HEK293 (cell line): Measurements from ENCODE around the gene GNB1.
A peak's percentile ranks its signal among the peaks of the same experiment; 100 is the strongest.

Experiments used
- EGR2 ChIP-seq: fragments of 450-650 bp; formaldehyde crosslinking; IDR thresholded peaks from 2 replicates; pipeline ENCODE4 v1.5.1; 2016; ENCODE audit warnings: low read depth, missing biosample characterization, missing genetic modification characterization
- GLI2 ChIP-seq: fragments of 450-650 bp; formaldehyde crosslinking; IDR thresholded peaks from 2 replicates; pipeline ENCODE4; 2017; ENCODE audit warnings: missing biosample characterization, missing genetic modification characterization, low read depth, borderline replicate concordance
- GLIS2 ChIP-seq: fragments of 450-650 bp; formaldehyde crosslinking; IDR thresholded peaks from 2 replicates; pipeline ENCODE4 v1.5.1; 2016; ENCODE audit warnings: missing biosample characterization, missing genetic modification characterization
- SALL2 ChIP-seq: fragments of 450-650 bp; formaldehyde crosslinking; IDR thresholded peaks from 2 replicates; pipeline ENCODE4 v1.5.0; 2017; ENCODE audit warnings: missing biosample characterization, mild to moderate bottlenecking, missing genetic modification characterization, borderline replicate concordance
- SP3 ChIP-seq: fragments of 450-650 bp; formaldehyde crosslinking; IDR thresholded peaks from 2 replicates; pipeline ENCODE4 v1.5.1; 2016; ENCODE audit warnings: missing biosample characterization, missing genetic modification characterization
- ZBTB8A ChIP-seq: fragments of 450-650 bp; formaldehyde crosslinking; IDR thresholded peaks from 2 replicates; pipeline ENCODE4 v1.5.1; 2016; ENCODE audit warnings: missing biosample characterization, missing genetic modification characterization
- ZFP37 ChIP-seq: fragments of 450-650 bp; formaldehyde crosslinking; IDR thresholded peaks from 2 replicates; pipeline ENCODE4 v1.5.1; 2016; ENCODE audit warnings: missing biosample characterization, missing genetic modification characterization
- ZNF112 ChIP-seq: fragments of 450-650 bp; formaldehyde crosslinking; IDR thresholded peaks from 2 replicates; pipeline ENCODE4 v1.5.0; 2017; ENCODE audit warnings: missing biosample characterization, missing genetic modification characterization
- ZNF174 ChIP-seq: fragments of 450-650 bp; formaldehyde crosslinking; IDR thresholded peaks from 2 replicates; pipeline ENCODE4 v1.5.0; 2017; ENCODE audit warnings: missing biosample characterization, mild to moderate bottlenecking, missing genetic modification characterization
- ZNF274 ChIP-seq, 2 experiments: fragments of 200-500 bp in 1 of 2; fragments of 450-650 bp in 1 of 2; sonication (Bioruptor generic) in 1 of 2; formaldehyde crosslinking in 1 of 2; IDR thresholded peaks; 2 replicates each; pipeline versions ENCODE4 v1.5.1 to v1.6.1; 2014 to 2016; ENCODE audit warnings: borderline replicate concordance in 1 of 2, inconsistent platforms in 1 of 2, low read length in 1 of 2, missing biosample characterization in 1 of 2, missing genetic modification characterization in 1 of 2
- ZNF302 ChIP-seq: fragments of 450-650 bp; formaldehyde crosslinking; IDR thresholded peaks from 2 replicates; pipeline ENCODE4 v1.5.1; 2016; ENCODE audit warnings: missing biosample characterization, missing genetic modification characterization, low read depth
- ZNF391 ChIP-seq: fragments of 450-650 bp; formaldehyde crosslinking; IDR thresholded peaks from 2 replicates; pipeline ENCODE4 v1.5.1; 2016; ENCODE audit warnings: low read depth, missing biosample characterization, missing genetic modification characterization, borderline replicate concordance
- ZNF394 ChIP-seq: fragments of 450-650 bp; formaldehyde crosslinking; IDR thresholded peaks from 2 replicates; pipeline ENCODE4 v1.5.1; 2016; ENCODE audit warnings: missing biosample characterization, missing genetic modification characterization, mild to moderate bottlenecking, moderate library complexity, borderline replicate concordance
- ZNF416 ChIP-seq: fragments of 450-650 bp; formaldehyde crosslinking; IDR thresholded peaks from 2 replicates; pipeline ENCODE4 v1.5.1; 2016; ENCODE audit warnings: missing biosample characterization, missing genetic modification characterization
- ZNF433 ChIP-seq: fragments of 450-650 bp; formaldehyde crosslinking; IDR thresholded peaks from 2 replicates; pipeline ENCODE4 v1.5.1; 2016; ENCODE audit warnings: missing biosample characterization, missing genetic modification characterization, low read depth
- ZNF510 ChIP-seq: fragments of 450-650 bp; formaldehyde crosslinking; IDR thresholded peaks from 2 replicates; pipeline ENCODE4 v1.5.1; 2018; ENCODE audit warnings: mild to moderate bottlenecking, missing genetic modification characterization, missing biosample characterization; ENCODE audit not compliant: insufficient replicate concordance
- ZNF670 ChIP-seq: fragments of 450-650 bp; formaldehyde crosslinking; IDR thresholded peaks from 2 replicates; pipeline ENCODE4 v1.5.1; 2016; ENCODE audit warnings: missing biosample characterization, missing genetic modification characterization, low read depth
- ZNF776 ChIP-seq: fragments of 450-650 bp; formaldehyde crosslinking; IDR thresholded peaks from 2 replicates; pipeline ENCODE4 v1.5.0; 2017; ENCODE audit warnings: missing biosample characterization, missing genetic modification characterization, borderline replicate concordance
- TF ChIP-seq, protein P1 (sequence below): fragments of 450-650 bp; formaldehyde crosslinking; conservative IDR thresholded peaks from 2 replicates; pipeline ENCODE4 v1.5.1; 2016; ENCODE audit warnings: low read depth, missing biosample characterization, missing genetic modification characterization
- TF ChIP-seq, protein P2 (sequence below): fragments of 450-650 bp; formaldehyde crosslinking; IDR thresholded peaks from 2 replicates; pipeline ENCODE4 v1.5.1; 2016; ENCODE audit warnings: missing biosample characterization, missing genetic modification characterization, low read depth
- TF ChIP-seq, protein P3 (sequence below): IDR thresholded peaks from 2 replicates; pipeline ENCODE4 v1.6.1; 2011; ENCODE audit warnings: mild to moderate bottlenecking, low read depth, low read length, borderline replicate concordance
- TF ChIP-seq, protein P4 (sequence below): fragments of 450-650 bp; IDR thresholded peaks from 2 replicates; pipeline ENCODE4 v1.5.1; 2018; ENCODE audit warnings: missing biosample characterization, mild to moderate bottlenecking, missing genetic modification characterization
- TF ChIP-seq, protein P5 (sequence below): fragments of 450-650 bp; formaldehyde crosslinking; IDR thresholded peaks from 2 replicates; pipeline ENCODE4 v1.5.1; 2017; ENCODE audit warnings: missing biosample characterization, missing genetic modification characterization
- TF ChIP-seq, protein P6 (sequence below): fragments of 450-650 bp; formaldehyde crosslinking; IDR thresholded peaks from 2 replicates; pipeline ENCODE4; 2016; ENCODE audit warnings: missing biosample characterization, missing genetic modification characterization
- TF ChIP-seq, protein P7 (sequence below): fragments of 450-650 bp; formaldehyde crosslinking; IDR thresholded peaks from 2 replicates; pipeline ENCODE4 v1.5.1; 2016; ENCODE audit warnings: missing biosample characterization, missing genetic modification characterization

Gene GNB1

DNA sequence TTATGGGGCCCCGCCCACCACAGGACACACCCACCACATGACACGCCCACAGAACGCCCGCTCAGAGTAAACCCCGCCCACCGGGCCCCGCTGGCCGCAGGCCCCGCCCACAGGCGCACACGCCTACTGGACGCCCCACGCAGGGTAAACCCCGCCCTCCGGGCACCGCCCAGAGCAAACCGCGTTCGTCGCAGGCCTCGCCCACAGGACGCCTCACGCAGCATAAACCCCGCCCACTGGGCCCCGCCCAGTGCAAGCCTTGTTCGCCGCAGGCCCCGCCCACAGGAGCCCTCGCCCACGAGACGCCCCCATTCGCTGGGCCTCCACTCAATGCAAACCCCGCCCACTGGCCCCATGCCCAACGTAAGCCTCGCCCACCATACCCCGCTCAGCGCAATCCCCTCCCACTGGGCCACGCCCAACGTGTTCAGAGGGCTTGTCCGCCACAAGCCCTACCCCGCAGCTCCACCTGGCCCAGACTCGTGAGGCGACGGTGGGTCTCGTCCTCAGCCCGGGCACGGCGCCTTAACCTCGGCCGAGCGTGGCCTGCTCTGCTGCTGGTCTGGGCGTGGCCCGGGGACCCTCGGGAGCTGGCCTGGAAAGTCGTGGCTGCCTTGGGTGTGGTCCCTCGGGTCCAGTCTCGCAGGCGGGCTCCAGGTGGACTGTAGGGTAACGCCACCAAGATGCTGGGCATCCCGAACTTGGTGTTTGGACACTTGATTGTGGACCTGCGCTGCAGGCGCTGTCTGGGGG, 28.6 kb upstream of the GNB1 start (continued):
- TF ChIP-seq, protein P1, sequence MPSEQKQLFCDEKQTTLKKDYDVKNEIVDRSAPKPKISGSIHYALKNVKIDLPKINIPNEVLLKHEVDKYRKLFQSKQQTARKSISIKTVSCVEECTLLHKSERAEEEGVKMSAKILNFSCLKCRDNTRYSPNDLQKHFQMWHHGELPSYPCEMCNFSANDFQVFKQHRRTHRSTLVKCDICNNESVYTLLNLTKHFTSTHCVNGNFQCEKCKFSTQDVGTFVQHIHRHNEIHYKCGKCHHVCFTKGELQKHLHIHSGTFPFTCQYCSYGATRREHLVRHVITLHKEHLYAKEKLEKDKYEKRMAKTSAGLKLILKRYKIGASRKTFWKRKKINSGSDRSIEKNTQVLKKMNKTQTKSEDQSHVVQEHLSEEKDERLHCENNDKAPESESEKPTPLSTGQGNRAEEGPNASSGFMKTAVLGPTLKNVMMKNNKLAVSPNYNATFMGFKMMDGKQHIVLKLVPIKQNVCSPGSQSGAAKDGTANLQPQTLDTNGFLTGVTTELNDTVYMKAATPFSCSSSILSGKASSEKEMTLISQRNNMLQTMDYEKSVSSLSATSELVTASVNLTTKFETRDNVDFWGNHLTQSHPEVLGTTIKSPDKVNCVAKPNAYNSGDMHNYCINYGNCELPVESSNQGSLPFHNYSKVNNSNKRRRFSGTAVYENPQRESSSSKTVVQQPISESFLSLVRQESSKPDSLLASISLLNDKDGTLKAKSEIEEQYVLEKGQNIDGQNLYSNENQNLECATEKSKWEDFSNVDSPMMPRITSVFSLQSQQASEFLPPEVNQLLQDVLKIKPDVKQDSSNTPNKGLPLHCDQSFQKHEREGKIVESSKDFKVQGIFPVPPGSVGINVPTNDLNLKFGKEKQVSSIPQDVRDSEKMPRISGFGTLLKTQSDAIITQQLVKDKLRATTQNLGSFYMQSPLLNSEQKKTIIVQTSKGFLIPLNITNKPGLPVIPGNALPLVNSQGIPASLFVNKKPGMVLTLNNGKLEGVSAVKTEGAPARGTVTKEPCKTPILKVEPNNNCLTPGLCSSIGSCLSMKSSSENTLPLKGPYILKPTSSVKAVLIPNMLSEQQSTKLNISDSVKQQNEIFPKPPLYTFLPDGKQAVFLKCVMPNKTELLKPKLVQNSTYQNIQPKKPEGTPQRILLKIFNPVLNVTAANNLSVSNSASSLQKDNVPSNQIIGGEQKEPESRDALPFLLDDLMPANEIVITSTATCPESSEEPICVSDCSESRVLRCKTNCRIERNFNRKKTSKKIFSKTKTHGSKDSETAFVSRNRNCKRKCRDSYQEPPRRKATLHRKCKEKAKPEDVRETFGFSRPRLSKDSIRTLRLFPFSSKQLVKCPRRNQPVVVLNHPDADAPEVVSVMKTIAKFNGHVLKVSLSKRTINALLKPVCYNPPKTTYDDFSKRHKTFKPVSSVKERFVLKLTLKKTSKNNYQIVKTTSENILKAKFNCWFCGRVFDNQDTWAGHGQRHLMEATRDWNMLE (tag by site-specific recombination), result no peak
- TF ChIP-seq ZBTB8A, result peak; percentile 96
- peak; percentile 99 for TF ChIP-seq EGR2 (tag by site-specific recombination)
- no peak for TF ChIP-seq ZNF391 (tag by site-specific recombination)
- TF ChIP-seq ZNF776 (tag by site-specific recombination), result no peak
- TF ChIP-seq ZNF433 (tag by site-specific recombination), result no peak
- TF ChIP-seq ZNF274 (IDR thresholded peaks at IDR 0.05; ENCODE audit: low read length), result no peak
- no peak for TF ChIP-seq ZNF274 (tag by site-specific recombination; IDR thresholded peaks at IDR 0.05; ENCODE audit: borderline replicate concordance)
- TF ChIP-seq GLIS2, result peak; percentile 79
- TF ChIP-seq ZNF302 (tag by site-specific recombination), result no peak
- no peak for TF ChIP-seq SALL2 (tag by site-specific recombination)
- TF ChIP-seq ZNF394 (tag by site-specific recombination), result no peak
- TF ChIP-seq, protein P2, sequence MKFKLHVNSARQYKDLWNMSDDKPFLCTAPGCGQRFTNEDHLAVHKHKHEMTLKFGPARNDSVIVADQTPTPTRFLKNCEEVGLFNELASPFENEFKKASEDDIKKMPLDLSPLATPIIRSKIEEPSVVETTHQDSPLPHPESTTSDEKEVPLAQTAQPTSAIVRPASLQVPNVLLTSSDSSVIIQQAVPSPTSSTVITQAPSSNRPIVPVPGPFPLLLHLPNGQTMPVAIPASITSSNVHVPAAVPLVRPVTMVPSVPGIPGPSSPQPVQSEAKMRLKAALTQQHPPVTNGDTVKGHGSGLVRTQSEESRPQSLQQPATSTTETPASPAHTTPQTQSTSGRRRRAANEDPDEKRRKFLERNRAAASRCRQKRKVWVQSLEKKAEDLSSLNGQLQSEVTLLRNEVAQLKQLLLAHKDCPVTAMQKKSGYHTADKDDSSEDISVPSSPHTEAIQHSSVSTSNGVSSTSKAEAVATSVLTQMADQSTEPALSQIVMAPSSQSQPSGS (tag by site-specific recombination), result no peak
- no peak for TF ChIP-seq ZNF510
- TF ChIP-seq, protein P3, sequence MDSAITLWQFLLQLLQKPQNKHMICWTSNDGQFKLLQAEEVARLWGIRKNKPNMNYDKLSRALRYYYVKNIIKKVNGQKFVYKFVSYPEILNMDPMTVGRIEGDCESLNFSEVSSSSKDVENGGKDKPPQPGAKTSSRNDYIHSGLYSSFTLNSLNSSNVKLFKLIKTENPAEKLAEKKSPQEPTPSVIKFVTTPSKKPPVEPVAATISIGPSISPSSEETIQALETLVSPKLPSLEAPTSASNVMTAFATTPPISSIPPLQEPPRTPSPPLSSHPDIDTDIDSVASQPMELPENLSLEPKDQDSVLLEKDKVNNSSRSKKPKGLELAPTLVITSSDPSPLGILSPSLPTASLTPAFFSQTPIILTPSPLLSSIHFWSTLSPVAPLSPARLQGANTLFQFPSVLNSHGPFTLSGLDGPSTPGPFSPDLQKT, result no peak
- TF ChIP-seq, protein P4, sequence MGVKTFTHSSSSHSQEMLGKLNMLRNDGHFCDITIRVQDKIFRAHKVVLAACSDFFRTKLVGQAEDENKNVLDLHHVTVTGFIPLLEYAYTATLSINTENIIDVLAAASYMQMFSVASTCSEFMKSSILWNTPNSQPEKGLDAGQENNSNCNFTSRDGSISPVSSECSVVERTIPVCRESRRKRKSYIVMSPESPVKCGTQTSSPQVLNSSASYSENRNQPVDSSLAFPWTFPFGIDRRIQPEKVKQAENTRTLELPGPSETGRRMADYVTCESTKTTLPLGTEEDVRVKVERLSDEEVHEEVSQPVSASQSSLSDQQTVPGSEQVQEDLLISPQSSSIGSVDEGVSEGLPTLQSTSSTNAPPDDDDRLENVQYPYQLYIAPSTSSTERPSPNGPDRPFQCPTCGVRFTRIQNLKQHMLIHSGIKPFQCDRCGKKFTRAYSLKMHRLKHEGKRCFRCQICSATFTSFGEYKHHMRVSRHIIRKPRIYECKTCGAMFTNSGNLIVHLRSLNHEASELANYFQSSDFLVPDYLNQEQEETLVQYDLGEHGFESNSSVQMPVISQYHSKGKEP (tag by site-specific recombination), result no peak
- TF ChIP-seq, protein P5, sequence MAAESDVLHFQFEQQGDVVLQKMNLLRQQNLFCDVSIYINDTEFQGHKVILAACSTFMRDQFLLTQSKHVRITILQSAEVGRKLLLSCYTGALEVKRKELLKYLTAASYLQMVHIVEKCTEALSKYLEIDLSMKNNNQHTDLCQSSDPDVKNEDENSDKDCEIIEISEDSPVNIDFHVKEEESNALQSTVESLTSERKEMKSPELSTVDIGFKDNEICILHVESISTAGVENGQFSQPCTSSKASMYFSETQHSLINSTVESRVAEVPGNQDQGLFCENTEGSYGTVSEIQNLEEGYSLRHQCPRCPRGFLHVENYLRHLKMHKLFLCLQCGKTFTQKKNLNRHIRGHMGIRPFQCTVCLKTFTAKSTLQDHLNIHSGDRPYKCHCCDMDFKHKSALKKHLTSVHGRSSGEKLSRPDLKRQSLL (tag by site-specific recombination), result no peak
- TF ChIP-seq ZNF112 (tag by site-specific recombination), result no peak
- no peak for TF ChIP-seq ZFP37 (tag by site-specific recombination)
- TF ChIP-seq ZNF416 (tag by site-specific recombination), result no peak
- TF ChIP-seq SP3 (tag by site-specific recombination), result peak; percentile 99
- TF ChIP-seq, protein P6, sequence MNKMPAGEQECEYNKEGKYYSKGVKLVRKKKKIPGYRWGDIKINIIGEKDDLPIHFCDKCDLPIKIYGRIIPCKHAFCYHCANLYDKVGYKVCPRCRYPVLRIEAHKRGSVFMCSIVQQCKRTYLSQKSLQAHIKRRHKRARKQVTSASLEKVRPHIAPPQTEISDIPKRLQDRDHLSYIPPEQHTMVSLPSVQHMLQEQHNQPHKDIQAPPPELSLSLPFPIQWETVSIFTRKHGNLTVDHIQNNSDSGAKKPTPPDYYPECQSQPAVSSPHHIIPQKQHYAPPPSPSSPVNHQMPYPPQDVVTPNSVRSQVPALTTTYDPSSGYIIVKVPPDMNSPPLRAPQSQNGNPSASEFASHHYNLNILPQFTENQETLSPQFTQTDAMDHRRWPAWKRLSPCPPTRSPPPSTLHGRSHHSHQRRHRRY (tag by site-specific recombination), result no peak
- TF ChIP-seq, protein P7, sequence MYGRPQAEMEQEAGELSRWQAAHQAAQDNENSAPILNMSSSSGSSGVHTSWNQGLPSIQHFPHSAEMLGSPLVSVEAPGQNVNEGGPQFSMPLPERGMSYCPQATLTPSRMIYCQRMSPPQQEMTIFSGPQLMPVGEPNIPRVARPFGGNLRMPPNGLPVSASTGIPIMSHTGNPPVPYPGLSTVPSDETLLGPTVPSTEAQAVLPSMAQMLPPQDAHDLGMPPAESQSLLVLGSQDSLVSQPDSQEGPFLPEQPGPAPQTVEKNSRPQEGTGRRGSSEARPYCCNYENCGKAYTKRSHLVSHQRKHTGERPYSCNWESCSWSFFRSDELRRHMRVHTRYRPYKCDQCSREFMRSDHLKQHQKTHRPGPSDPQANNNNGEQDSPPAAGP (tag by site-specific recombination), result no peak; the same call in 1 of the 2 replicates
- no peak for TF ChIP-seq GLI2
- no peak for TF ChIP-seq ZNF670 (tag by site-specific recombination)
- TF ChIP-seq ZNF174 (tag by site-specific recombination), result no peak
